Dermis microvascular lymphatic vessel endothelial cell (primary cell): ENCODE results near the gene TP53I13. TPM values are rescaled to one million over a fixed set of nuclear protein-coding genes. Genes with fewer than 3 reads are reported as not detected.

Experiments used
- DNase-seq, 2 donors: peaks; one replicate each; pipeline versions ENCODE4 v3.0.0 to v3.0.0-alpha.2; 2010; ENCODE audit warnings: low read depth in 2 of 2
- total RNA-seq: library from RNA; depleted of rRNA; stranded (reverse); fragments of >200 nt; gene quantifications from 2 replicates; pipeline ENCODE4 v1.2.1, GENCODE V29; 2014

The TP53I13 gene
- total RNA-seq, 1 donor from 2014 or later, result 20.0 TPM

DNA sequence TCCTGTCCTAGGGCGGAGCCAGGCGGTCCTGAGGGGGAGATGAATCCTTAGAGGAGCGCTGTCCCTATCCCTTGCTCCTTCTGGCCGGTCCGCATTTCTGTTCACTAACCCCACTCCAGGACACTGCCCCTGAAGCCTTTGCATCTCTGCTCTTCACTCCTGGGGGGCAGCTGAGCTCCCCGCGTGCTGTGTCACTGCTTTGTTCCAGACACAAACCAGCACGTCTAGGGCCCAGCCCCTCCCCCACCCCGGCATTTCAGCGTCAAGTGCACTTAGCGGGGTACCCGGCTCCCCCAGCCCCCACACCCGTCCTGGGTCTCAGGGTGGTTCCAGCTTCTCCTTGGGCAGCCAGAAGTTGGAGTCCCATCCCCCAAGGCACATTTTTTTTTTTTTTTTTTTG, 45.4 kb downstream of the TP53I13 start:
- DNase-seq, result no peak

DNA sequence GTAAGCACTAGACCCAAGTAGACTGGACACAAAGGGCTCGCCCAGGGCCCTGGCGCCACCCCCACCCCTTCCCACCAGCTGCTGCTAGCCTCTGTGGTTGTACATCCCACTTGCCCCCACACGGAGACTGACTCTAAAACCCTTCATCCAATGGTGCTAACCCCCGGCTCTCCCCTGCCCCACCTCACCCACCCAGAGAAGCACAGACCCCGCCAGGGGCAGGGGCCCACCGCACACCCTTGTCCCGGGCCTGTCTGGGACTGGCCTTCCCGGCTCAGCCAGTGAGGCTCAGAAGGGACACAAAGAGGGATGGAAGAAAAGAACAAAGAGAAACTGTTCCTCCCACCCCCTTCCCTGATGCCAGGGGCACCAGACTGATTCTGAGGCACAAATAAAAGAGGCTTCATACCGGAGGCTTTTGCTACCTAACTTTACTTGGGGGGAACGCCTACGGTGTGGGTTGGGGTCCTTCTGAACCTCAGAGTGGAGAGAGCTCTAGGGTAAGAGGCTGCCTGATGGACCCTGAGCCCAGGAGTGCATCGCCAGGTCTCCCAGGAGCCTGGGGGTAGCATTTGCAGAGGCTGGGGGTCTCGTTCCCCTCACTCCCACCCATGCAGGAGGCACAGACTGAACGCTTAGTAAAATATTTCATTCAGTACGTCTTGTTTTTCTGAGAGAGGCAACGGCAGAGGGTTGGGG, 46.0 kb downstream of the TP53I13 start:
- DNase-seq, result no peak

DNA sequence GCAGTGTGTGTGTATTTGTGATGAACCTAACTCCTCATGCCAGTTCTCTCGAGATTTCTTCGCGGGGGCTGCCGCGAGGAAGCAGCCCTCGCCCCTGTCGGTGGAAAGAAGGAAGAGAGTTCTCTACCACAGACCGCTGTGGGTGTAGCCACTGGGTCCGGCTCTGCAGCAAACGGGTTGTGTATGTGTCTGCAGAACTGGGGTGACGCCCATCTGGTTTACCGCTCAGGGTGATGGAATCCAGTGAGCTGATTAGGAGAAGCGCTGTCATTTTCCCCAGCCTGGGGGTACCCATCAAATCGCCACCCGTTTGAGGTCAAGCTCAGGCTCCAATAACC, 46.5 kb downstream of the TP53I13 start:
- no peak for DNase-seq

DNA sequence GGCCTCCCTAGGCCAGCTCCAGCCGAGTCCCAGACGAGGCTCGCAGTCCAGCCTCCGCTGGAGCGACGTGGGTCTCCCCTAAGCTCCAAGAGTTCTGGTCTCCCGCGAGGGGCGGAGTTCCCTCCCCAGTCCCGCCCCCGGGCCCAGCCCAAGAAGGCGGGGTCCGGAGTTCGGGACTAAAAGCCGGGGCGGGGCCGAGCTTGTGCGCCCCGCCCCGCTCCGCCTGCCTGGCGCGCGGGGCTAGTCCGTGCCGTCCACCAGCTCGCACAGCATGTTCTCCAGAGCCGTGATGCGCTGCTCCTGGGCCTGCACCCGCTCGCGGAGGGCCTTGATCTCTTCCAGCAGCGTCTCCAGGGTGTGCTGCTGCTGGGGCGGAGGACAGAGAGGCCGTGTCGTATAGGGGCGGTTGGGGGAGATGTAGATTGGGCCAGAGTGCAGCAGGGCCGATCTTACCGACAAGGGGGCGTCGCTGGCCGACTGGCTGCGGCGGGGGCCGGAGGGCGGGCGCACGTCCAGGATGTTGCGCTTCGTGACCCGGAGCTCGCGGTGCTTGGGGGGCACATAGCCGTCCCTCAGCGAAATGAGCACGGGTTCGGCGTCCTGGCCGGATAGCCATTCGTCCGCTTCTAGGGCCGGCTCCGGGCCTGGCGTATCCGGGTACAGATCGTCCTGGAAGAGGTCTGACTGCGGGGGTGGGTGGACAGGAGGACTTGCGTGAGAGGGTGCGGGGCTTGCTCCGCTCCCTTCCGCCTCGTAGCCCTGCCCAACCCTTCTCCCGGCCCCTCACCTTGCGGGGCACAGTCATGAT, 47.2 kb downstream of the TP53I13 start:
- DNase-seq, result peak; percentile 64 to 90

DNA sequence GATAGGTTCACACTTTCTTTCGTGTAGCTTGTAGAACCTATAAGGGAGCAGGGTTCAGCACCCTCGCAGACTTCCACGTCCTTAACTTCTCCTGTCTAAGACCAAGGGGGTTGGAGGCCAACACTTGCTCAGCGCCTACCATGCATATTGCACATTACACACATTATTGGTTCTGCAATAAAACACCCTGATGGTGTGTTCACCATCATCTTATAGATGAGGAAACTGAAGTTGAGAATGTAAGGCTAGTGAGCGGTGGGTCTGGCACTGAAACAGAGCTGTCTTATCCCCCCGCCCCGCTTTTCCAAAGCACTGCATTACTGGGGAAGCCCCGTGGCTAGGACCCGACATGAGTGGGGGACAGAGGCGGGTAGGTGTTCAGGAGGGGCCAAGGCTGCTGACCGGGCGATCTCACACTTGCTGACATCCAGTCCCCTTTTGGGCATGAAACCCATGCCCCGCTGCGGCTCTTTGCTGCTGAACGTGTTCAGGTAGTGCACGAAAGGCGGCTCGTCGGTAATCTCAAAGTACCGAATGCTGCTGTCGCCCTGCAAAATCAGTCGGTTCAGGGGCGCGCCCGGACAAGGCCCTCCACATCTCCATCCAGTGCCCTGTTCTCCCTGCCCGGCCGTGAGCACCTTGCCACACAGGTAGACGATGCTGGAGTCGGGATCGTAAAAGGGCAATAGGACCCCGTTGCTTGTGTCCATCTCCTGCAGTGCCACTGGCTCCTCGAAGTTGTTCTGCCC, 48.0 kb downstream of the TP53I13 start:
- DNase-seq, result no peak

DNA sequence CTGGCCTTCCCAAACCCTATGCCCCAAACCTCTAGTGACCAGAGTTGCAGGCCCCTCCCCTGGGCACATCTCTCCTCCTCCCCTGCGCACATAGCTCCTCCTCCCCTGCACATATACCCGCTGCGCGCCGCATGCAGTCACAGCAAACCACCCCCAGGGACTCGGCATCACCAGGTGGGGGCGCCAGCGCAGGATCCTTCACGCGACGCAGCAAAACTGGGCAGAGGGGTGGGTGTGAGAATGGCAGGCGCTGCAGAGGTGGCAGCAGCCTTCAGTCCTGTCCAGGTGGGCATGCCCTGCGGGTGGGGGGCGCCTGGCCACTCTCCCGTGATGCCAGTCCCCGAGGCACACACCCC, 48.6 kb downstream of the TP53I13 start:
- DNase-seq, result peak; percentile 75 to 89

DNA sequence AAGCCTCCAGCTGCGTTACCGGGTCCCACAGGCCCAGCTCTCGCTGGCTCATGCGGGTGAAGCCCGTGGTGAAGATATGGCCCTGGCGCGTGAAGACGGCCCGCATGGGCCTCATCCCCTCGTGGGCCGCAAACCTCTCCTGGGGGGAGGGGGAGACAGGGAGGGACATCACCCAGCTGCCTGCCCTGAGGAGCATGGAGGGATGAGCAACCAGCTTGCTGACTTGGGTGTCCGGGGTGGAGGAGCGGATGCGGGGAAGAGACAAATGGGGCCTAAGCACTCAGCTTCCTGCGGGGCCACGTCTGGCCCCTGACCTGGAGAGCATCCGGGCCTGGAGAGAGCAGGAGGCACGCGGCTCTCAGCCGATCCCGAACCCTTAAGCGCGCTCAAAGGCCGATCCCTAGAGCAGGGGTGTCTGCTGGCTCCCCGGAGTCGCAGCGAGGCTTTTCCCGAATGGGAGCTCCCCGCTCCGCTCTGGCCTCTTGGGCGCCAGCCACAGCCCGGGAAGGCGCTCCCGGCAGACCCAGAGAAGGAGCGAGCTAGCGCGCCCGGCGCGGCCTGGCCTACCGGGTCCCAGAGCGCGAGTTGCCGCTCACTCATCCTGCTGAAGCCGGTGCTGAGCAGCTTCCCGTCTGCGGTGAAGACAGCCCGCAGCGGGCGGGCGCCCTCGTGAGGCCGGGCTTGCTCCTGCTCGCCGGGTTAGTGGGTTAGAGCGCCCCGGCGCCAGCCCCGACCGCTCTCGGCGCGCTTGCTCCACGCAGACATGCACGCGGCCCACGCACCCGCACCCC, 49.2 kb downstream of the TP53I13 start:
- DNase-seq, result peak; percentile 23 to 77

DNA sequence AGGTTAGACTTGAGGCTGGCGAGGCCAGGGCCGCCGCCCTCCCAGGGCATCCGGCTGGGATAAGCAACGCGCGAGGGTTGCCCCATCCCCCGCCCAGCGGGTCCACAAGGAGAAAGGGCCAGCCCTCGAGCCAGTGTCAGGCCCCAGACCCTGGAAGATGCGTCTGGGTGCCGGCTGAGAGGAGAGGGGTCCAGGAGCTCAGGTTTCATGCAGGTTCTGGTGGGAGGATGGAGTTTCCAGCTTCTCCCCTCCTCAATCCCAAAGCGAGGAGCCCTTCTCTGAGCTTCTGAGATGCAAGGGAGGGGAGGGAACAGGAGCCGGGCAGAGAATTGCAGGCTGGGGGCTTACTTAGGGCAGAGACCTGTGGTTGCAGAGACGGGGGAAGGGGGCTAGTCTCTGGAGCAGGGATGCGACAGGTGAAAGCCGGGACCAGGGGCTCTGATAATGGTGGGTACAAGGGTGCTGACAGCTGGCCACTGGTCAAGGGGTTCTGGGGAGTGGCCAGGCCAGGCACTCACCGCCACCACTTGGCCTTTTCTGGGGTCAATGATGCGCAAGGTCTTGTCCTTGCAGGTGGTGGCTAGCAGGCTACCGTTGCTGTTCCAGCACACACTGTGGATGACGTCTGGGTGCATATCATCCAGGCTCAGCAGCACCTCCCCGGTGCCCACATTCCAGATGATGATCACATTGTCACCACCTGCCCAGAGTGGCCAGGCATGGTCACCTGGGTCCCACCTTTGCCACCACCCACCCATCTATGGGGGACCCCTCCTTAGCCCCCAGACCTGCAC, 50.0 kb downstream of the TP53I13 start:
- DNase-seq, result no peak

DNA sequence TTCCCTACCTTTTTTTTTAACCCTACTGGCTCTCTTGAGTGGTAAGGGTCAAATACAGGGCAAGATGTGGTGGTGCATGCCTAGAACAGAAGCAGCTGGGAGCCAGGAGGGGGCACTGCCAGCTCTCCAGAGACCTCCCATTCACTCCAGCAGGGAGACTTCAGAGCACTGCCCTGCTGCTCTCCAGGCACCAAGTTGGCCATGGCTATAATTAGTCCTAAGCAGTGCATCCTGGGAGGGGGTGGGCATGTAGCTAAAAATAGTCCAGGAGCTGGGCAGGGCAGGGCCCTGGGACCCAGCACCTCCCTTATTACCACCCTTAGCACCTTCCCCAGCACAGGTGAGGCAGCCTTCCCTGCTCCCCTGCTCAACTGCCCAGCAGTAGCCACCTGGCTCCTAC, 50.8 kb downstream of the TP53I13 start:
- peak in 1 of 2 donors; percentile 49 for DNase-seq

DNA sequence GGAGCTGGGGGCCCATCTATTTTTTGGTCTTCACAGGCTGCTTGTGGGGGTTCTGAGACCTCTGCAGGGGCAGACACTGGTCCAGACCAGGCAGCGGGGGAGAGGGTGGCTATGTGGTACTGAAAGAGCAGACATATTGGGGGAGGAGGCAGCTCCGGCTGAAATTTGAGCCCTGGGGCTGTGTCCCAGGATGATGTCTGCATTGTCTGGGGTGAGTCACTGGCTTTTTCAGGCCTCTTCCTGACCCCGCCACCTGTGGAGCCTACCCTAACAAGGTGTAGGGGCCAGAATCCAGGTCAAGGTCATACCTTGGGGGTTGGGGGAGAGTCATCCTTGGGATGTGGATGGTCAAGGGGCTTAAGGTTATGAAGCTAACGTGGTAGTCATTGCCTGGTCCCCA, 51.8 kb downstream of the TP53I13 start:
- no peak for DNase-seq

DNA sequence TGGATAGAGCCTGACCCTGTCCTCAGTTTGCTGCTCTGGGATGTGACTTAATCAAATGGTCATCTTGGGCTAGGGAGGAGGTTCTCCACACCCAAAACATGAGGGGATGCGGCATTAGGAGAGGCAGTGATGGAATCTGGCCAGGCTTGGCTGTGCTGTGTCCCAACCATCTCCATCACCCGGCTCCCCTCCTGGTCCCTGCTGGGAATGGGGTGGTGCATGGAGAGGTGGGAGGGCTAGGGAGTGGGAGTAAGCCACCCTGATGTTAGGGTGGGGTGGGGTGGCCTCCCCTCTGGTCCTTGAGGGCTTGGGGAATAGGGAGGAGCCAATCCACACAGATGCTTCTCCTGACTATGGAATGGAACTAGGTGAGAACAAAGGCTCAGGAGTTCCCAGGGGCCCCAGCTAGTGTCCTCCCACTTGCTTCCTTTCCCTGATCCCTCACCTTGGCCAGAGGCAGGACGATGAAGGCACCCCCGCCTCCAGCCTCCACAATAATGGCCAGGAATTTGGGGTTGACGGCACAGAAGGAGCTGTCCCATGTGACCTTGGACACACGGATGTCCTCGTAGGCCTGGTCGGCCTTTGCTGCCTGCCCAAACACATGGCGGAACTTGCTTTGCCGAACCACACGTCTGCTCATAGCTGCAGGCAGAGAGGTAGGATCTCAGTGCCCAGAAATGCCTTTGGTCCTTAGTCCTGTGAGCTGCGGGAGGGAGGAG, 52.4 kb downstream of the TP53I13 start:
- DNase-seq, result no peak

DNA sequence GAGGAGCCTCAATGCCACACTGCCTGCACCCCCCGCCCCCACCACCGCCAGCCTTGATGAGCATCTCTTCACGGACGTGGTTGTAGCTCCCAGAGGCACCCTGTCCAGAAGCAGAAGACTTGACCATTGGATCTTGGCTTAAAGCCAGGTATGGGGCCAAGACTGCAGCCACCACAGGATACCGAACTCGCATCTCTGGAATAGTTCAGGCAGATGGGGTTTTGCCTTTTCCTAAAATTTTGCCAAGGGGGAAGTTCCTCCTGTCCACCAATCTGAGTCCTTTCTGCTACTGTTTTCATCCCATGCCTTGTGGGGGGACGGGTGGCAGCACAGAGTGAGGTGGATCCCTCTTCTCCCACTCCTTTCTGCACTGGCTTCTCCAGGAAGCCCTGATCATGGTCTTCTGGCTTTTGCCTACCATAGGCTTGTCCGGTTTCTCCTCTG, 53.3 kb downstream of the TP53I13 start:
- DNase-seq, result no peak

Other genes with a start within 250 kb of the TP53I13 start
- 40.6 and 46.5 TPM in 2 replicates for gene TAOK1, start 178.3 kb upstream of the TP53I13 start, total RNA-seq
- gene ABHD15, start 1.7 kb upstream of the TP53I13 start, total RNA-seq, result 5.0 and 5.6 TPM in 2 replicates
- gene GIT1, start 20.9 kb downstream of the TP53I13 start, total RNA-seq, result 27.7 and 40.6 TPM in 2 replicates
- 3.5 and 5.6 TPM in 2 replicates for gene ANKRD13B, start 24.4 kb downstream of the TP53I13 start, total RNA-seq
- 0.64 and 1.3 TPM in 2 replicates for gene CORO6, start 54.2 kb downstream of the TP53I13 start, total RNA-seq